ENCODE measurements around the gene BCAS3.

The BCAS3 gene

GRCh38 chr17:61392679-61393078 is 715.0 kb downstream of the BCAS3 start:
- no peak for DNase-seq

DNA sequence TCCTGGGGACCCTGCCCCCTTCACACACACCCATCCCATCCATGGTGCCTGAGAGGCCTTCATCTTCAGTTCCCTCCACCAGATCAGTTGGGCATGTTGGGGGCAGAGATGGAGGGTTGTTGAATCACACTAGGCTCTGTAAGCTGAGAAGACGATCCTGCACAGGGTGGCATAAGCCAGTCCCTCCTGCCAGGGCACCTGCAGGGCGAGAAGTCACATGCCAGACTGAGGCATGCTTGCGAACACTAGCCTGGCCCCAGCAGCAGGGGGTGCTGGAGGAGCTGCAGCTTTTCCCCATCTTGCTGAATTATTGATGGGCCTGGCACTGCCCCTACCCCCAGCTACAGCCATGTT is 715.9 kb downstream of the BCAS3 start:
- no peak for DNase-seq

GRCh38 chr17:61393904-61394629 is 716.4 kb downstream of the BCAS3 start:
- DNase-seq = no peak

- DNase-seq = no peak
Measured at GRCh38 chr17:61394630-61395408, 717.2 kb downstream of the BCAS3 start.

DNA sequence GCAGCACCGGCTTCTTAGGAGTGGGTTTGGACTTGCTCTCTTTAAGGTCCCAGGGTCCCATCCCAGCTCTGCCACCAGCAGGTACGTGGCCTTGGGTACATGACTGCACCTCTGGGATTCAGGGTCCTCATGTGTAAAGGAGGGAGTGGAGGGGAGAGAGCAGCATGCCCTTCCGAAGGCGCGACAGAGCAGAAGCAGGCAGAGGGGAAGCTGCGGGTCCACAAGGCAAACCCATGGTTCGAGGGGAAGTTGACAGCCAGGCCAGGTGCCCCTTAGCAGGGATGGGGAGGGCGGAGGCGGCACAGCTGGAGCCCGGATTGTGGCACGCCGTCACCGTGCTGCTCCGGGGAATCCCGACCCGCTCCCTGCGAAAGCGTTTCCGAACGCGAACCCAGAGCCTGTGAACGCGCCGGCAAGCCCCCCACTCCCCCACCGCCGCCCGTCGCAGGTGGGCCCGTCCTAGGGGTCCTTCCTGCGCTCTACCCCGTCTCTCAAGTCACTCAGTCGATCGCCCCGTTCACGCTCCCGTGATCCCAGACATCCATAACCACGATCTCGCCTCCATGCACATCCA is 717.8 kb downstream of the BCAS3 start:
- DNase-seq = no peak

- no peak for DNase-seq
Measured at GRCh38 chr17:61395983-61396585, 718.4 kb downstream of the BCAS3 start.

DNA sequence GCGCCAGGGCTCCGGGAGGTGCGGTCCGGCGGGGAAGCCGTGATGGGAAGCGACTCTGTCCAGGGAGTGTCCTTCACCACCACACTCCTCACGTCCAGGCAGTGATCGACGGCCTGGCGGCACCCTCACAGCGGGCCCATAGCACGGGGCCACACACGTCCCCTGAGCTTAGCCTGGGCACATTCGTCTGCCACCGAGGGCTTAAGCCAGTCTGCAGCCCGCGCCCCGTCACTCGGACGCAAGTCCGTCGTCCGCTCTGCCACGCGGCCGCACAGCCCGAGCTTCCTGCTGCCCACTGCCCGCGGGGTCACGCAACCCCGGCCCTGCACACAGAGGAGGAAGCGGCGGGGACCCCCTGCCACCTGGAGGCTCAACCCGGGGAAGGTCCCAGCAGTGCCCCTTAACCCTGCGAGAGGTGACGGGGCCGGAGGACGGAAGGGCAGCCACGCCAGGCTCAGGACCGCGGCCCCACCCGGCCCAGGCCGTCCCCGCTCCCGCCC is 719.0 kb downstream of the BCAS3 start:
- no peak for DNase-seq

GRCh38 chr17:61397086-61397842 is 719.6 kb downstream of the BCAS3 start:
- no peak for DNase-seq

DNA sequence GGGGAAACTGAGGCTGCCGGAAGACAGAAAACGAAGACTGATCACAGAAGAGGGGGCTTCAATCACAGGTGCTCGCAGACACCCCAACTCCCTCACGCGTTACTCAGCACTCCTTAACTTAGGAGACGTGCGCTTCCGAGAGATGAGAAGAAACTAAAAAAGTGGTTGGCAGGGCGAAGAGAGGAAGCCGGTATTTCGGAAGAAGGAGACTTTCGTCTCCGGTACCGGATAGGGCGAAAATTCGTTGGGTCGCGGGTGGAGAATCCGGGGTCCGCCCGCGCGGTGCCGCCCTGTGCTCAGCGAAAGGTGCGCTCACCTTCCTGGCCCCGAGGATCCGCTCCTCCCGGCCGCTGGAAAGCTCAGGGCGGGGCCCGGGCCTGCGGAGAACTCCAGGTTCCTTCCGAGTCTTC is 721.1 kb downstream of the BCAS3 start:
- no peak for DNase-seq

DNA sequence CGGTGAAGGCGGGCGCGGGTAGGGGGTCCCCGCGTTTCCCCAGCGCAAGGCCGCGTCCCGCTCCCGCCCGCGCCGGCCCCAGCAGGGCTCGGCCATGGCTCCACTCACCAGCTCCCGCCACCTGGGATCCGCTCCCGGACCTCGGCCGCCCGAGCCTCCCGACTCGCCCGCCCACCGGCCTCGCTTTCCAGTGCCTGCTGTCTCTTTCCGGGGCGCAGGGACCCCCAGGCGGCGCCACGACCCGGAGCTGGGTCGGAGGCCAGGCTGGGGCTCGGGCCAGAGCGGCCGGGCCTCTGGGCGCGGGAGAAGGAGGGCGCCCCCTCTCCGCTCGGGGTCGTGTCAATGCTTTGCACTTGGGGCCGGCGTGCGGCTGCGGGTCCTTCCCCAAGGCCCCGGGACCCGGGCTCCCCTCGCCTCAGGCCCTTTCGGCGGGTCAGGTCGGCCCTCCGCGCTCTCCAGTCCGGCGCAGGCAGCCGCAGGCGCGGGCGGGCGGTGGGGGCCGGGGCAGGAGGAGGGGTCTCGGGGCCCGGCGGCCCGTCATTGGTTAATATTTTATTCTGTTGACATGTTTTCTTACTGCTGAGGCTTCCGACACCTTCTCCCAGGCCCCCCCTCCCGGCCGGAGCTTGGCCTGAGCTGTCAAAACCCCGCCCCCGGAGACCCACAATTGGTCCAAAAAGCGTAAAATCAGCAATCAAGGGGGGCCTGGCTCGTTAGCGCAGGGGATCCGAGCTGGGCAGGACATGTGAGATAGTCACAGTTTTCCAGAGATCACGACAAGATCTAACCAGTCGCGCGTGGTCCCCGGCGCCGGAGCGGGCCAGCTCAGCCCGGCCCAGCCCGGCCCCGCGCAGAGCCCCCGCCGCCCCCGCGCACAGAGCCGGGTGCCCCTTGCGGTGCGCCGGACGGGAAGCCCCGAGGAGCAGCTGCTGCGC is 721.7 kb downstream of the BCAS3 start, which contains the start of gene TBX2:
TBX2 (plus strand) TSS at position 713 of the 935 bp plus-strand sequence. CDS start 334 bp downstream, outside the sequence.
- peak; percentile 28 for DNase-seq

GRCh38 chr17:61400066-61400716 is 722.5 kb downstream of the BCAS3 start:
- no peak for DNase-seq

DNA sequence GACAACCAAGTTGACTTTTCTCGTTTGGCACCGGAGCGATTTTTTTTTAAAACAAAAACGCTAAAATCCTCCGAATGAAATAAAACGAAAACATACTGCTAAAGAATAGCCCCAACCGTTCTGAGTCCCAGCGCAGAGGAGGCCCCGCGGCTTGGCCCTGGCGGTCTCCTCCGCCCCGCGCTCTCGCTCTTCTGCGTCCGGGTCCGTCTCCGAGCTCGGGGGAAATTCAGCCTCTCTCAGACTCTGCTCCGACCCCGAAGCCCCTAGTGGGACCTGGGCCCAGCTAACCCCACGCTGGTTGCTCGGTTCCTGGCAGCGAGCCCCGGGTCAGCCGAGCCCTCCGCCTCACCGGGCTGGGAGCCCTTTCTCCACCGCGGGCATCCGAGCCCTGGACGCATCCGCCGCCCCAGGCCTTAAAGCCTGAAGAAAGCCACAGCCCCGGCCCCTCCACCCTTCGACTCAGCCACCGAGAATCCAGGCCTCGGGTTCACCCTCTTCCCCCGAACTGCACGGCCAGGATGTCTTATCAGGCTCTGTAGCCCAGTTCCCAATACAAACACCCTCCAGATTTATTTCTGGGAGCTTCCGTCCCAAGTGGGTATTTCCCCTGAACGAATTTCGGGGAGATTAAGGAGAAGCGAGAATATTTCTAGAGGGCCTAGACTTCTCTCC is 723.2 kb downstream of the BCAS3 start:
- DNase-seq = peak; percentile 10

GRCh38 chr17:61401389-61402072 is 723.9 kb downstream of the BCAS3 start:
- no peak for DNase-seq

DNA sequence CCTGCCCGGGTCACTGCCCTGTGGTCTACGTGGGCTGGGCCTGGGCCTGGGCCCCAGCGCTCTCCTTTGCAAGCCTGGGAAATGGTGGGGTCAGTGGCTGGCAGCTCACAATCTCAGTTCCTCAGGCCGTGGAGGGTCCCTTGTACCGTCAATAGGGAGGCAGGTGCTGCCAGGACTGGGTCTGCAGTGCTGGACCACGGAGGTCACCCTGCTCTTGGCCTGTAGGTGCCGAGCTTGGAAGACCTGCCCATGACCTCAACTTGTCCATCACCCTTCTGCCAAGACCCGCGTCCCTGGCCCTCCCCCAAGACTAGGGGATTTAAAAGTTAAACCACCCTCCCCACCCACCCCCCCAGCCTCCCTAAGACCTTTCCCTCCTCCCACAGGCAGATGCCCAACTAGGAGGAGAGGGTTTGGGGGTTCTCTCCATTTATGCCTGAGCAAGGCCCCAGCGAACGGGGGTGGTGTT is 724.5 kb downstream of the BCAS3 start:
- DNase-seq = no peak

DNA sequence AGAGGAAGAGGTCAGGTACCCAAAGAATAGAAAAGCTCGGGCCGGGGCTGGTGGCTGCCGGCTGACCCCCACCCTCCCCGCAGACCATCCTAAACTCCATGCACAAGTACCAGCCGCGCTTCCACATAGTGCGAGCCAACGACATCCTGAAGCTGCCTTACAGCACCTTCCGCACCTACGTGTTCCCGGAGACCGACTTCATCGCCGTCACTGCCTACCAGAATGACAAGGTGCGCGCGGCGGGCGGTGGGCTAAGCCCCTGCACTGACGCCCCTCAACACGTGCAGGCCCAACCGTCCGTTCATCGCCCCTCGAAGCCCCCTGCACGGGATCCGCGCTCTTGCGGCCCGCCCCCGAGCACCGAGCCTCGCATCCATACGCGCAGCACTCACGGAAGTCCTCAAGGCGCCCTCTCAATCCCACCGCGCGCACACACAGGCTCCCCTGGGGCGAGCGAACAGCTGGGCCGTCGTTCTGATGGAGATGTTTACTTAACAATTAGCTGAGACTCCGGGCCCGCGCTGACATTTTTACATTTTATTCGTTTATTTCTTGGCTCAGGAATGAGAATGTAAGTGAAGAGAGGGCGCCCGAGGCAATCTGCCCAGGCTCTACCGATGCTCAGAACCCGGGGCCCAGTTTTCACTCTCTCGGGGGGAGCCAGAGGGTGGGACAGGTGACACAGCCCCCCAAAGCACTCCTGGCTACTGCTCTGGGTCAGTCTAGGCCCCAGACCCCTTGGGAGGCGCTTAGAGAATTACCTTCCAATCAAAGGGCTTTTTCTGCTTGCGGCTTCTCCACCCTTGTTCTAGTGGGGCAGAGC is 725.5 kb downstream of the BCAS3 start:
- peak; percentile 81 for DNase-seq

DNA sequence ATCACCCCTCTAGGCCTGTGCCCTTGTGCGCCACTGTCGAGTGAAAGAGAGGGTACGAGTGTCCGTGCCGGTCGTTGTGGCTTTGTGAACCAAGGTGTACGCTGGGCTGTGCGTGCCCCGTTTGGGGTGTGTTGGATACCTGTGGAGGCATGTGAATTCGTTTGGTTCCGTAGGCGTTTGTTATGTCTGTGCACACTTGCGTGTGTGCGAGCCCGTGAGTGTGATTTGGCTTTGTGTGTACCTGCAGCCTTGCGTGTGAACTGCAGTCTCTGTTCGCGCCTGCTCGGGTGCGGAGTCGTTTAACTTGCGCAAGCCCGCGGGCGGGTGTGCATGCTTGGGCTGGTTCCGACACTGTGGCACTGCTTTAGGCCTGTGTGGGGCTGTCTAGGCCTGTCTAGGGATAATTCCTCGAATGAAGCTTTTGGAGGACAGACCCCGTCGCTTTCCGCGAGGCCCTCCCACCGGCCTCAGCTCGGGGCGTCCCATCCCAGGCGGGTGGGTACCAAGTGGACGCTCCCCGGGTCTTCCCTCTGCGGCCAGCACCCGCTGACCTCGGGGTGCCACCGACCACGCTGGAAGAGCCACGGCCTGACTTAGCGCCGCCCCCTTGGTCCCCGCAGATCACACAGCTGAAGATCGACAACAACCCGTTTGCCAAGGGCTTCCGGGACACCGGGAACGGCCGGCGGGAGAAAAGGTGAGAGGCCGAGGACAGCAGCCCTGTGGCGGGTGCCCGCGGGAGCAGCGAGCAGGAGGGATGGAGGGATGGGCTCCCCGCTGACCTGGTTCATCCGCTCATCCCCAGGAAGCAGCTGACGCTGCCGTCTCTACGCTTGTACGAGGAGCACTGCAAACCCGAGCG is 726.4 kb downstream of the BCAS3 start:
- DNase-seq = no peak

DNA sequence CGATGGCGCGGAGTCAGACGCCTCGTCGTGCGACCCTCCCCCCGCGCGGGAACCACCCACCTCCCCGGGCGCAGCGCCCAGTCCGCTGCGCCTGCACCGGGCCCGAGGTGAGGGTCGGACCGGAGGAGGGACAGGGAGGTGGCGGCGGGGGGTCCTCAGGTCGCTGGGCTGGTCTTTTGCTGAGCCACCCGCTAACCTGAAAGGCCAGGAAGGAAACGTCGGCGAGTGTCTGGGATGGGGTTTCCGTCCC is 726.9 kb downstream of the BCAS3 start:
- DNase-seq = no peak

All from NCI-H1694 treated with DMSO at 0.1 percent for 48 hours (cell line).